GM19025 (cell line): ENCODE measurements around the gene RAVER2.
A peak's percentile ranks its signal among the peaks of the same experiment; 100 is the strongest.
"Not testable (repeated sequence)": the region's sequence is repeated elsewhere in the genome, so short reads cannot be mapped to it uniquely, and the experiment has no call there.

Experiments used
- ATAC-seq: cut with Tn5 transposase; IDR thresholded peaks from one replicate; pipeline ENCODE4 v1.9.1; 2021; ENCODE audit warnings: mild to moderate bottlenecking, low read depth, moderate library complexity; ENCODE audit not compliant: unreplicated experiment

RAVER2 gene

GRCh38 chr1:64801851-64802523, 57.1 kb downstream of the RAVER2 start:
- no peak for ATAC-seq

DNA sequence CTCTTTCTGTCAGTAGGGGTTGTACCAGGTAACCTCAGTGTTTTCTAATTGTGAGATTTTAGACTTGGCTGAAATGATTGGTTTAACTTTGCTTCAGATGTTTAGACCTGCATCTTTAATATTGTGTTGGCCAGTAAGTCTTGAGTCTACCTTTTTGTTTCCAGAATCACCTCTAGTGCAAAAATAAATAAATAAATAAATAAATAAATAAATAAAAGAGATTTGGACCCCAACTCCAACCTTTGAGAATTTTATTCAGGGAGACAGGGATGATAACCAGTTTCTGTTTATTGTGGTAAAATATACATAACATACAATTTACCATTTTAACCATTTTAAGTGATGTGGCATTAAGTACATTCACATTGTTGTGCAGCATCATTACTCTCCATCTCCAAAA, 64.4 kb downstream of the RAVER2 start:
- ATAC-seq, result no peak

GRCh38 chr1:64810001-64810400, 65.1 kb downstream of the RAVER2 start:
- ATAC-seq, result no peak

GRCh38 chr1:64811131-64811530, 66.3 kb downstream of the RAVER2 start:
- no peak for ATAC-seq

GRCh38 chr1:64814427-64814826, 69.6 kb downstream of the RAVER2 start:
- ATAC-seq, result no peak

DNA sequence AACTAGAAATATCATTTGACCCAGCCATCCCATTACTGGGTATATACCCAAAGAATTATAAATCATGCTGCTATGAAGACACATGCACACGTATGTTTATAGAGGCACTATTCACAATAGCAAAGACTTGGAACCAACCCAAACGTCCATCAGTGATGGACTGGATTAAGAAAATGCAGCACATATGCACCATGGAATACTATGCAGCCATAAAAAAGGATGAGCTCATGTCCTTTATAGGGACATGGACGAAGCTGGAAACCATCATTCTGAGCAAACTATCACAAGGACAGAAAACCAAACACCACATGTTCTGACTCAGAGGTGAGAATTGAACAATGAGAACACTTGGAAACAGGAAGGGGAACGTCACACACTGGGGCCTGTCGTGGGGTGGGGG, 72.5 kb downstream of the RAVER2 start:
- ATAC-seq, result not testable (repeated sequence)

- ATAC-seq, result not testable (repeated sequence)
Observed at GRCh38 chr1:64820572-64820971, 75.7 kb downstream of the RAVER2 start.

DNA sequence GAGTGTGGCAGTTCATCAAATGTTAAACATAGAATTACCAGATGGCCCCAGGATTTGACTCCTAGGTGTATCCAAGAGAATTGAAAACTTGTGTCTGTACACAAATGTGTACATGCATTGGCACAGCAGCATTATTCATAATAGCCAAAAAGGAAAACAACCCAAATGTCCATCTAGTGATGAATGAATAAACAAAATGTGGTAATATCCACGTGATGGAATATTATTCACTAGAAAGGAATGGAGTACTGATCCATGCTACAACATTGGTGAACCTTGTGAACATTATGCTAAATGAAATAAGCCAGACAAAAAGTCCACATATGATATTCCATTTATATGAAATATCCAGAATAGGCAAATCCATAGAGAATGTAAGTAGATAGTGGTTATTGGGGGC, 77.7 kb downstream of the RAVER2 start:
- no peak for ATAC-seq

DNA sequence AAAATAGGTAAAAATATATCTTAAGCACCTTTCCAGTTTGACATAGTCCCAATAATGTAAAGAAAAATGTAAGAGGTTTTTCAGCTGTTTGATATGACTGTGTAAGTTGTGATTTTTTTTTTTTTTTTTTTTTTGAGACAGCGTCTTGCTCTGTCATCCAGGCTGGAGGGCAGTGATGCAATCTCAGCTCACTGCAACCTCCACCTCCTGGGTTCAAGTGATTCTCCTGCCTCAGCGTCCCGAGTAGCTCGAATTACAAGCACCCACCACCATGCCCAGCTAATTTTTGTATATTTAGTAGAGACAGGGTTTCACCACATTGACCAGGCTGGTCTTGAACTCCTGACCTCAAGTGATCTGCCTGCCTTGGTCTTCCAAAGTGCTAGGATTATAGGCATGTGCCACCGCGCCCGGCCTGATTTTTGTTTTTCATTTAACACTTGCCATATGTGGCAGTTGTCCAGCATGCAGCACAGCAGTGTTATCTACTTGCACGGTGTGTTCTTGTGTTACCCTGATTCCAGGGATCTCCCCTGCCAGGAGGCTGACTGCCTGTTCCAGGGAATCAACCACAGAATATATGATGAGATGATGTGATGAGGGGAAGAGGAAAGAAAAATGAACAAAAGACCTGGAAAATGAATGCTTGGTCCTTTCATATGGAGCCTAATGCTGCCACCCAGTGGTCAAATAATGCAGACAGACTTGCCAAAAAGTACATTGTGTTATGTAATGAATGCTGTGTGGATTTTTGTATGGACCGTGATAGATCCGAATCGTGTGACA, 79.0 kb downstream of the RAVER2 start:
- no peak for ATAC-seq

DNA sequence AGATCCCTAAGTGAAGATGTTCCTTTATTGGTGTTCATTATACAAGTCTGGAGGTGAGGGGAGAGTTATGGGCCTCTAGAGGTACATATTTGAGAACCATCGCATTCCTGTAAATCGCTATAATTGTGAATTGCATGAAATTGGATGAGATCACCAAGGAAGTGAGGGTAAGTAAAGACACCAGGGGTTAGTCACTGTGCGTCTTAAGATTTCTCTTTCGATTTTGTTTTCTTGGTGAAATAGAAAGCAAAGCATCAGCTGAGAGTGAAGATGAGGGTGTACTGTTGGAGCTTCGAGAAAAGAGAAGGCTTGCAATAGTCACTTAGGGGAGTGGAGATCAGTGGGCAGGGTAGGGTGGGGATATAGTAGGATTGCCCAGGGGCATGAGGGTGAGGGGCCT, 82.1 kb downstream of the RAVER2 start:
- peak; percentile 94 for ATAC-seq

DNA sequence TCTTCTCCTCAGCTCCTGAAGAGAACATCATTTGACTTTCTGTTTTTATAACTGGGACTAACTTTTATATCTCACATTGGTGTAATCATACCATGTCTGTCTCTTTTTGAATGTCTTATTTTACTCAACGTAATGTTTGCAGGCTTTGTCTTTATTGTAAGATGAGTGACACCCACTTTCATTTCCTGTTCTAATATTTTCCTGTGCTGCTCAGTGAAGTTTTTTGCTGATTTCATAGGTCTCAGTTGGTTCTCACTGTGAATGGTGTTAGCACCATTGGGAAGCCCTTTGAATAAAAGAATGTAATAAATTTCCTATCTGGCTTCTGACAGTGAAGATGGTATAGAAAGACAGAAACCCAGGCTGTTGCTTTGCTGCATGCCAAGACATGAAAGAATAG, 84.0 kb downstream of the RAVER2 start:
- ATAC-seq, result no peak

GRCh38 chr1:64829411-64830029, 84.6 kb downstream of the RAVER2 start:
- no peak for ATAC-seq

- no peak for ATAC-seq
Observed at GRCh38 chr1:64830030-64830651, 85.3 kb downstream of the RAVER2 start.

GRCh38 chr1:64834734-64835133, 89.9 kb downstream of the RAVER2 start:
- no peak for ATAC-seq

DNA sequence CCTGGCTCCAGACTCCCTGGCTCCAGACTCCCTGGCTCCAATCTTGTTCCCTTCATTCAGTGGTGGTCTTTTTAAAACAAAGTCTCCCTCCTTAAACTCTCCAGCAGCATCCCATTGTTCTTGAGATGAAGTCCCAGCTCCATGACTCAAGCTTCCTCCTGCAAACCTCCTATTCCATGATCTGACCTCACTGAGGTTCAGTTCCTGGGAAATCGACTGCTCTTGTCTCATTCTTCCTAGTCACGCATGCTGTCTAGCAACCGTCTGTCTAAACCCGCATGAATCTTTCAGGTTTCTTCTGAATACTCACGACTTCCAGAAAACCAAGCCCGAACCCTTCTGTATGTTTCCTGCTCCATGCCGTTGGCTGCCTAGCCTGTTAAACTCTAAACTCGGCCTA, 91.9 kb downstream of the RAVER2 start:
- no peak for ATAC-seq

GRCh38 chr1:64838486-64838885, 93.6 kb downstream of the RAVER2 start:
- ATAC-seq, result no peak

DNA sequence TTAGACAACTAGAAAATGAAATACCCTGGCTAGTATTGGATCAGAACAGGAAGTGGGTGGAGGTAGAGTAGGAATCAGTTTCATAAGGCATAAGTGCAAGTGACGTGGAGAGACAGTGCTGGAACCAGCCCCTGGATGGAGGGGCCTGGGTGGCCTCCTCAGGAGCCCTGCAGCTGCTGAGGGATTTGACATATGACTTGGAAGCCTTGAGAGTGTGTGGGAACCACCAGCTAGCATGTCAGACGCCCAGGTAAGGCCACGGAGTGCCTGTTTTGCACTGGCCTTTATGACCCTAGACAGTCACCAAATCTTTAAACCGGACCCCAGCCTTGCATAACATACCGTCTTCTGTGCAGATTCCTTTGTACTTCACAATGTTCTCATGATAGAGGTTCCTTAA, 94.4 kb downstream of the RAVER2 start:
- ATAC-seq, result no peak

DNA sequence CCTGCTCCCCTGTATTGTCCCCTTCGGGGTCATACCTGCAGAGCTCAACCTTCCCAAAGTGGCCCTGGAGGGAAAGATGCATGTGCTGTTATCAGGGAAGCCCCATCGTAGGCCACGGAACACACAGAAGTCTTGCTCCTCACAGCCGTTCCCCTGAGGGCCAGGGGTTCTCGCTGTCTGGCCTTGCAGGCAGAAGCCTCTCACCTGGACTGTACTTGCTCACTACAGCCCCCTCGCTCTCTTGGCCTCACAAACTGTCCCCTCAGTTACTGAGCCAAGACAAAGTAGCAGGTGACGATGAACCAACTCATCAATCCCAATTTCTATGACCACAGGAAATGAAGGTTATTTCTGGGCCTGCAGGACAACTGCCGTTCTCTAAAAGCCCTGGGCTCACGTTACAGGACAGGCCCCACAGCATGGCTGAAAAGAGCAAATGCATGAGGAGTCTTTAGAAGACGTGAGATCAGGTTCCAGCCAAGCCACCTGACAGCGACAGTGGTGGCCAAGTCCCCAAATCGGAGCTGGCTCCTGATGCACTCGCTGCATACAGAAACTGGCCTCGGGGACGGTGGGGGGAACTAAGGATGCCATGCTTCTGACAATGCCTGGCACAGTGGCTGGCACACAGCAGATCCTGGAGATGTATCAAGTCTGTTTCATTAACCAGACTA, 95.0 kb downstream of the RAVER2 start:
- ATAC-seq, result no peak

DNA sequence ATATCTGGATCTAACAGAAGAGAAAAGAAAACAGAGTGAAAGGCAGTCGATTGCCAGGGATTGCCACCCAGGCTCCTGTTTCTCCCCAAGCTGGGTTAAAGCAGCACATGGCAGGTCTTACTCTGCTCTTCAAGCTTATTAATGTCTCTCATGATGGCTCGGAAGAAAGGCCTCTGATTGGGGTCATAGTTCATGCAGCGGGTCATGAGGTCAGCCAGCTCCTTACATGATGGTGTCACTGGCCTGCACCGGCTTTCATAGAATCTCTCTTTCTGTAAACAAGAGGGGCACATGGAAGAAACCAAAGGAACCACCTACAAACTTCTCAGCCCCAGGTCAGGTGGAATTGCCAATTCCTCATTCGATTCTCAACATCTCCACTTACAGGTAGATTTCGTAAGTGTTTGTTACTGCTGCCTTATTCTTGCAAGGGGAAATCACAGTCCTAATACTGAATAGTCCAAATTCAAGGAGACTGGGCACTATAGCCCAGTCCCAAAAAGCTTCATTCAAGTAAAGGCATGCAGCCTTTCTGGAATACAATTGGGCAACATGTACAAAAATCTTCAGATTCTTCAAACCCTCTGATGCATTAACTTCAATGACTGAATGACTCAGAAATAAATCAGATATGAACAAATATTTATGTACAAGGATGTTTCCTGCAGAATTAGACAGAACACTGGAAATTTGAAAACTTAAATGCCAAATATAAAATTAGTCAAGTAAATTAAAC, 96.6 kb downstream of the RAVER2 start:
- ATAC-seq, result no peak

GRCh38 chr1:64842224-64842623, 97.3 kb downstream of the RAVER2 start:
- no peak for ATAC-seq
